GM13976 (cell line): ENCODE measurements around the gene PLPPR3.
"Not testable (repeated sequence)": the region's sequence is repeated elsewhere in the genome, so short reads cannot be mapped to it uniquely, and the experiment has no call there.

Experiments
- DNase-seq: peaks from one replicate; pipeline ENCODE4 v3.0.0; 2012; ENCODE audit warnings: low spot score
- CTCF ChIP-seq: IDR thresholded peaks from 2 replicates; pipeline ENCODE4 v1.5.1; 2012; ENCODE audit warnings: borderline replicate concordance, mild to moderate bottlenecking; ENCODE audit not compliant: insufficient read depth; ENCODE audit errors: extremely low read depth, missing control alignments, control extremely low read depth
- in situ Hi-C: fragments of 300-500 bp; cut with MboI; formaldehyde crosslinking; loops from one replicate; pipeline ENCODE4 v1.12.0; 2022; ENCODE audit warnings: low sequenced_read_pairs, mixed read lengths, inconsistent platforms; ENCODE audit not compliant: unreplicated experiment

The PLPPR3 gene

GRCh38 chr19:853014-853585 lies 31.3 kb upstream of the PLPPR3 start:
- no peak for DNase-seq
- in situ Hi-C loops = no loop called here
- TF ChIP-seq CTCF = no peak

GRCh38 chr19:852136-853013 lies 30.6 kb upstream of the PLPPR3 start, which contains the start of gene ELANE:
Gene ELANE (plus strand): TSS chr19:852303. CDS start chr19:852329, 26 bp downstream.
- no peak for TF ChIP-seq CTCF
- DNase-seq = no peak
- in situ Hi-C loops = no loop called here

GRCh38 chr19:850979-851335 lies 29.2 kb upstream of the PLPPR3 start:
- in situ Hi-C loops = no loop called here
- TF ChIP-seq CTCF = no peak
- no peak for DNase-seq

GRCh38 chr19:850221-850978 lies 28.6 kb upstream of the PLPPR3 start:
- no peak for DNase-seq
- in situ Hi-C loops = no loop called here

GRCh38 chr19:849195-849594 lies 27.4 kb upstream of the PLPPR3 start:
- DNase-seq, in situ Hi-C loops: not testable (repeated sequence)

More at GRCh38 chr19:850221-850978, 28.6 kb upstream of the PLPPR3 start:
- TF ChIP-seq CTCF = no peak

GRCh38 chr19:848386-848921 lies 26.7 kb upstream of the PLPPR3 start:
- in situ Hi-C loops = no loop called here
- no peak for TF ChIP-seq CTCF
- DNase-seq = no peak
